Measurements from ENCODE around the gene SAMD9. TPM values are rescaled to one million over a fixed set of nuclear protein-coding genes. Genes with fewer than 3 reads are reported as not detected.

SAMD9 gene
- total RNA-seq, 1 donor from 2014 or later: 0.21 TPM

DNA sequence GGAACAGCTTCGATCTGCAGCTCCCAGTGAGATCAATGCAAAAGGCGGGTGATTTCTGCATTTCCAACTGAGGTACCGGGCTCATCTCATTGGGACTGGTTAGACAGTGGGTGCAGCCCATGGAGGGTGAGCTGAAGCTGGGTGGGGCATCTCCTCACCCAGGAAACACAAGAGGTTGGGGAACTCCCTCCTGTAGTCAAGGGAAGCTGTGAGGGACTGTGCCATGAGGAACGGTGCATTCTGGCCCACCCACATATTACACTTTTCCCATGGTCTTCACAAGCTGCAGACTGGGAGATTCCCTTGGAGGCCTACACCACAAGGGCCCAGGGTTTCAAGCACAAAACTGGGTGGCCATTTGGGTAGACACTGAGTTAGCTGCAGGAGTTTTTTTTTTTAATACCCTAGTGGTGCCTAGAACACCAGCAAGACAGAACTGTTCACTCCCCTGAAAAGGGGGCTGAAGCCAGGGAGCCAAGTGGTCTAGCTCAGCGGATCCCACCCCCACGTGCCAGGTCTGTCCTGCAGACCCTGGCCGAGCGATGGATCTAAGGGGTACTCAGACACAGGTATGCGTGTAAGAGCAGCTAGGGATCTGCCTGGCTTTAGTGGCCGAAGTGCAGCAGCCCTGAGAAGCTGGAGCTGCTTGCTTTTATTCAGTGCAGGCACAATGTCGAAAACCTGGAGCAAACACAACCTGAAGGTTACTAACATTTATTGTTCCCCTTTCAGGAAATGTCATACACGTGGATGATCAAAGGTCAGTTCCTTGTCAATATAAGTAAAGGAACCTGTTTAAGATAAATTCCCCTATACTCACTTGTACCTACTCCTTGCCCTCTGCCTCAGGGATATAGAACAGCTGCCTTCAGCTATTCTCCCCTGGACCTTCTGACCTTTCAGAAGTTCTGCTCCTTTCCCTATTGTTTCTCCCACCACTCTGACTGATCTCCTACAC lies 3.1 kb upstream of the SAMD9 start:
- H3K27me3 Mint-ChIP-seq (ENCODE audit: low read depth): peaks cover 43% of the 10 kb centered on the region
- DNase-seq (ENCODE audit: low read depth, low spot score): no peak
- H3K4me1 Mint-ChIP-seq: no peaks in the 10 kb centered on the region
- TF ChIP-seq, protein P1, sequence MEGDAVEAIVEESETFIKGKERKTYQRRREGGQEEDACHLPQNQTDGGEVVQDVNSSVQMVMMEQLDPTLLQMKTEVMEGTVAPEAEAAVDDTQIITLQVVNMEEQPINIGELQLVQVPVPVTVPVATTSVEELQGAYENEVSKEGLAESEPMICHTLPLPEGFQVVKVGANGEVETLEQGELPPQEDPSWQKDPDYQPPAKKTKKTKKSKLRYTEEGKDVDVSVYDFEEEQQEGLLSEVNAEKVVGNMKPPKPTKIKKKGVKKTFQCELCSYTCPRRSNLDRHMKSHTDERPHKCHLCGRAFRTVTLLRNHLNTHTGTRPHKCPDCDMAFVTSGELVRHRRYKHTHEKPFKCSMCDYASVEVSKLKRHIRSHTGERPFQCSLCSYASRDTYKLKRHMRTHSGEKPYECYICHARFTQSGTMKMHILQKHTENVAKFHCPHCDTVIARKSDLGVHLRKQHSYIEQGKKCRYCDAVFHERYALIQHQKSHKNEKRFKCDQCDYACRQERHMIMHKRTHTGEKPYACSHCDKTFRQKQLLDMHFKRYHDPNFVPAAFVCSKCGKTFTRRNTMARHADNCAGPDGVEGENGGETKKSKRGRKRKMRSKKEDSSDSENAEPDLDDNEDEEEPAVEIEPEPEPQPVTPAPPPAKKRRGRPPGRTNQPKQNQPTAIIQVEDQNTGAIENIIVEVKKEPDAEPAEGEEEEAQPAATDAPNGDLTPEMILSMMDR (conservative IDR thresholded peaks at IDR 0.05): no peak
- no peak overlapping the region for H3K4me3 Mint-ChIP-seq
- H3K36me3 Mint-ChIP-seq (ENCODE audit: low read depth): no peaks in the 10 kb centered on the region
- no peaks in the 10 kb centered on the region for H3K9me3 Mint-ChIP-seq
- H3K27ac Mint-ChIP-seq (ENCODE audit: unreplicated experiment): no peak overlapping the region

DNA sequence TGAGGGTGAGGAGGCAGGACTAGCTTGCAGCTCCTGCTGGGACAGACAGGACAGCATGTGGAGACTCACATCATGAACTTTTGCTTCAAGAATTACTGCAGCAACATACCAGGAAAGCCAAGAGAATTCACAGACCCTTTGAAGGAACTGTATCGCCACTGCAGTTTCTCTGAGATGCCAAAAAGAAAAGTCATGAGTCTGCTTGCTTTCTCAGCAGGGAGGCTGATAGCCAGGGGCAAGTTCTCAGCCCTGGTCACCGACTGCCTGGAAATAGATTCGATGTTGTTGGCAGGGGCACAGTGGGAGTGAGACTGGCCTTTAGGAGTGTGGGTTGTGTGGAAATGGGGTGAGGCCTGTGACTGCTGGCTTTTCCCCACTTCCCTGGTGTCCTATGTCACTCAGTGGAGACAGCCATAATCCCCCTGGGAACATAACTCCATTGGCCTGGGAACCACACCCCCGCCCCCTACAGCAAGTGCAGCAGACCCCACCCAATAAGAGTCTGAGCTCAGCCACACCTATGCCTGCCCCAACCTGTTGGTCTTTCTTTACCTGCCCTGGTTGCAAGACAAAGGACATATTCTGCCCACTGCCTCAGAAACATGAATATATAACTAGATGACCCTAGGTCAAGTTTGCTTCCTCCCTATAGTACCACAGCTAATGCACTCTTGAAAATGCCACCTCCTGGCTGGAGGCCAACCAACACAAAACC lies 1.6 kb upstream of the SAMD9 start:
- H3K27me3 Mint-ChIP-seq (ENCODE audit: low read depth): peaks cover 36% of the 10 kb centered on the region

DNA sequence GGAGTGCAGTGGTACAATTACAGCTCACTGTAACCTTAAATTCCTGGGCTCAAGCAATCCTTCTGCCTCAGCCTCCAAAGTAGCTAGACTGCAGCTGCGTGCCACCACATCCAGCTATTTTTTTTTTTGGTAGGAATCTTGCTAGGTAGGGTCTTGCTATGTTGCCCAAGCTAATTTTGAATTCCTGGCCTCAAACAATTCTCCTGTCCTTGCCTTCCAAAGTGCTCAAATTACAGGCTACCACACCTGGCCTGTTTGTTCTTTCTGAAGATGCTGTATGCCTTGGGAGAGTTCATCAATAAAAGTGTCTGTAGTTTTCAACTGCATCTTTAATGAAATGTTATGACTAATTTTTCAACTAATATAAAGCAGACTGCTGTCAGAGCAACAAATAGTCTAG lies 452 bp downstream of the SAMD9 start:
- TF ChIP-seq, protein P1 (conservative IDR thresholded peaks at IDR 0.05): no peak
- no peak overlapping the region for H3K4me3 Mint-ChIP-seq
- no peaks in the 10 kb centered on the region for H3K4me1 Mint-ChIP-seq
- H3K36me3 Mint-ChIP-seq (ENCODE audit: low read depth): no peaks in the 10 kb centered on the region
- H3K9me3 Mint-ChIP-seq: peaks cover 3% of the 10 kb centered on the region
- peaks cover 25% of the 10 kb centered on the region for H3K27me3 Mint-ChIP-seq (ENCODE audit: low read depth)
- DNase-seq (ENCODE audit: low read depth, low spot score): no peak
- H3K27ac Mint-ChIP-seq (ENCODE audit: unreplicated experiment): no peak overlapping the region

More for the DNA sequence above, 1.6 kb upstream of the SAMD9 start:
- no peaks in the 10 kb centered on the region for H3K9me3 Mint-ChIP-seq
- no peaks in the 10 kb centered on the region for H3K4me1 Mint-ChIP-seq
- no peak for DNase-seq (ENCODE audit: low read depth, low spot score)
- TF ChIP-seq, protein P1 (conservative IDR thresholded peaks at IDR 0.05): no peak
- no peak overlapping the region for H3K27ac Mint-ChIP-seq (ENCODE audit: unreplicated experiment)
- no peaks in the 10 kb centered on the region for H3K36me3 Mint-ChIP-seq (ENCODE audit: low read depth)
- no peak overlapping the region for H3K4me3 Mint-ChIP-seq

DNA sequence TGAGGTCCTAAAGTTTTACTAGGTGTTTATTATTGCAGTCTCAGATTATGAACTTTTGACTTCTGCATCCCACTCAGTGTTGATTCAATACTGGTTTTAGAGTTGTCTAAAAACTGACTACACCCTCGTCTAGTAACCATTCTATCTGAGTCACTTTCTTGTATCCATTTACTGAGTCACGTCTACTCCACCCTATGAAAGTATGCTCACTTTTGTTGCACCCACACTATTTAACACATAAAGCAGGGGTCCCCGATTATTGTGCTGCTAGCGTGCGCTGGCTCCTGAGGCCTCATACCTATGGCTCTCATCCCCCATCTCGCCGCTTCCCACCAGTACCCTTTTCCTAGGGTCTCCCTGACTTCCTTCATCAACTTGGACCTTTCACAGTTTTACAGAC lies 2.0 kb downstream of the SAMD9 start:
- peaks cover 3% of the 10 kb centered on the region for H3K9me3 Mint-ChIP-seq
- TF ChIP-seq, protein P1 (conservative IDR thresholded peaks at IDR 0.05): no peak
- DNase-seq (ENCODE audit: low read depth, low spot score): no peak
- no peak overlapping the region for H3K27ac Mint-ChIP-seq (ENCODE audit: unreplicated experiment)
- H3K36me3 Mint-ChIP-seq (ENCODE audit: low read depth): no peaks in the 10 kb centered on the region
- H3K27me3 Mint-ChIP-seq (ENCODE audit: low read depth): peaks cover 37% of the 10 kb centered on the region
- H3K4me1 Mint-ChIP-seq: no peaks in the 10 kb centered on the region
- H3K4me3 Mint-ChIP-seq: no peak overlapping the region

DNA sequence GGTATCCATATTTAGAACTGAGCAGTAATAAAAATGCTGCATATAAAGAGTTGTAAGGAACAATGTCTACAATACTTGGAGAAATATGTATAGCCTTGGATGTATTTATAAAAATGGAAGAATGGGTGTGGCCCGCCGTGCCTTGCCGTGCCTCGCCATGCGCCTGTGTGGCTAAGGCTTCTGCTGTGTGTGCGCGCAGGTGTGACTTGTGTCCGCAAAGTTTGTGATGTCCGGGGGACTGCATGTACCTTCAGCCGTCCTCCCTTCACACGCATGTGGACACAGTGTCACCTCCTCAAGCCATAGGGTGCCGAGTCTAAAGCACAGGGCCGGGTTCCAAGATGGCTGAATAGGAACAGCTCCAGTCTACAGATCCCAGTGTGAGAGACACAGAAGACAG lies 9.8 kb downstream of the SAMD9 start:
- peaks cover 63% of the 10 kb centered on the region for H3K27me3 Mint-ChIP-seq (ENCODE audit: low read depth)
- TF ChIP-seq, protein P1 (conservative IDR thresholded peaks at IDR 0.05): no peak
- DNase-seq (ENCODE audit: low read depth, low spot score): no peak
- no peak overlapping the region for H3K4me3 Mint-ChIP-seq
- H3K27ac Mint-ChIP-seq (ENCODE audit: unreplicated experiment): no peak overlapping the region
- H3K4me1 Mint-ChIP-seq: no peaks in the 10 kb centered on the region
- H3K36me3 Mint-ChIP-seq (ENCODE audit: low read depth): no peaks in the 10 kb centered on the region
- peaks cover 12% of the 10 kb centered on the region for H3K9me3 Mint-ChIP-seq

All from neural crest cell (in vitro differentiated cells).